GM12874 (cell line): ENCODE results near the gene UBE2C.

Experiments
- TF ChIP-seq, protein P1 (sequence below): IDR thresholded peaks from 2 replicates; pipeline ENCODE4 v1.5.1; 2011; ENCODE audit warnings: low read depth, mild to moderate bottlenecking, control low read depth, low read length, moderate library complexity; ENCODE audit not compliant: insufficient read depth

Gene UBE2C

DNA sequence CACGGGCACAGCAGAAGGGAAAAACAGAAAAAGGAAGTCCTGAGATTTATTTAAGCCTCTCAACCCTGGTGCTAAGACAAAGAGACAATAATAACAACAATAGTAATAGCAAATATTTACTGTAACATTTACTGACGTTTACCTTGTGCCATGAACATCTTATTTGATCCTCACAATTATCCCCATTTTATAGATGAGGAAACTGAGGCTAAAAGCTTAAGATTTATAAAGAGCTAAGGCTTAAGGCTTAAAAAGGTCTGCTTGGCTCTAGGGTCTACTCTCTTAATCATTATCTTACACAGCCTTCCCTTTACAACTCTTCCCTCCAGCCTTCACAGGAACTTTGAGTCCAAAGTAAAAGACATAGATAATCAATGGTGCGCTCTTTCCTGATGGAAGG lies 24.1 kb upstream of the UBE2C start:
- TF ChIP-seq, protein P1, sequence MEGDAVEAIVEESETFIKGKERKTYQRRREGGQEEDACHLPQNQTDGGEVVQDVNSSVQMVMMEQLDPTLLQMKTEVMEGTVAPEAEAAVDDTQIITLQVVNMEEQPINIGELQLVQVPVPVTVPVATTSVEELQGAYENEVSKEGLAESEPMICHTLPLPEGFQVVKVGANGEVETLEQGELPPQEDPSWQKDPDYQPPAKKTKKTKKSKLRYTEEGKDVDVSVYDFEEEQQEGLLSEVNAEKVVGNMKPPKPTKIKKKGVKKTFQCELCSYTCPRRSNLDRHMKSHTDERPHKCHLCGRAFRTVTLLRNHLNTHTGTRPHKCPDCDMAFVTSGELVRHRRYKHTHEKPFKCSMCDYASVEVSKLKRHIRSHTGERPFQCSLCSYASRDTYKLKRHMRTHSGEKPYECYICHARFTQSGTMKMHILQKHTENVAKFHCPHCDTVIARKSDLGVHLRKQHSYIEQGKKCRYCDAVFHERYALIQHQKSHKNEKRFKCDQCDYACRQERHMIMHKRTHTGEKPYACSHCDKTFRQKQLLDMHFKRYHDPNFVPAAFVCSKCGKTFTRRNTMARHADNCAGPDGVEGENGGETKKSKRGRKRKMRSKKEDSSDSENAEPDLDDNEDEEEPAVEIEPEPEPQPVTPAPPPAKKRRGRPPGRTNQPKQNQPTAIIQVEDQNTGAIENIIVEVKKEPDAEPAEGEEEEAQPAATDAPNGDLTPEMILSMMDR = no peak

DNA sequence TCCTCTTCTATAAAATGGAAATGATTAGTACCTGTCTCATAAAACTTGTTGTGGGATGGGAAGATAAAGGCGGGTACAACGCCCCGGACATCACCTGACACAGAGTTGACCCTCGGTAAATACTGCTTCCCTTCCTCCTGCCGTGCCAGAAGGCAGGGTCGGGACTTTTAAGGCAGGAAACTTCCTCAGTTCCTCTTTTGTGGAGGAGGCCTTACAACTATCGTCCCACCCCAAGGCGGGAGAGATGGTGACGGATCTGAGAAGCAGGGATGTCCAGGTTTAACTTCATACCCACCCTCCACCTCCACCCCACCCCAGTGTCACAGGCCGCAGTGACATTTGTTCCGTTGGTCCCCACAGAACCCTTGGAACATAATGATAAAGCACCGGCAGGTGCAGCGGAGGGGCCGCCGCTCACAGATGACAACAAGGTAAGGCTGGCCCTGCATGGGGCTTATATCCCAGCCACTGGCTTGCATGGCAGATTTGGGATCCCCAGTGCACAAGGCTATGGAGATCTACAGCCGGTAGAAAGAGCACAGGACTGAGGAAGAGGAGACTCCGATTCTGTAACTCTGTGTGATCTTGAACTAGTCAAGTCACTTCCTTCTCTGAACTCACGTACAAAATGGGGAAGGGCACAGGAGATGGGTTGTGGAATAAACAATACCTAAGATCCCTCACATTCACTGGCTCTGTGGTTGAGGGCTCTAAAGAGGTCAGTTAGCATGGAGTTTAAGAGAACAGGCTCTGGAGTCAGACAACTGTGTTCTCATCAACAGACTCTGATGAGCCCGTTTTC lies 19.9 kb upstream of the UBE2C start:
- TF ChIP-seq, protein P1 = no peak

DNA sequence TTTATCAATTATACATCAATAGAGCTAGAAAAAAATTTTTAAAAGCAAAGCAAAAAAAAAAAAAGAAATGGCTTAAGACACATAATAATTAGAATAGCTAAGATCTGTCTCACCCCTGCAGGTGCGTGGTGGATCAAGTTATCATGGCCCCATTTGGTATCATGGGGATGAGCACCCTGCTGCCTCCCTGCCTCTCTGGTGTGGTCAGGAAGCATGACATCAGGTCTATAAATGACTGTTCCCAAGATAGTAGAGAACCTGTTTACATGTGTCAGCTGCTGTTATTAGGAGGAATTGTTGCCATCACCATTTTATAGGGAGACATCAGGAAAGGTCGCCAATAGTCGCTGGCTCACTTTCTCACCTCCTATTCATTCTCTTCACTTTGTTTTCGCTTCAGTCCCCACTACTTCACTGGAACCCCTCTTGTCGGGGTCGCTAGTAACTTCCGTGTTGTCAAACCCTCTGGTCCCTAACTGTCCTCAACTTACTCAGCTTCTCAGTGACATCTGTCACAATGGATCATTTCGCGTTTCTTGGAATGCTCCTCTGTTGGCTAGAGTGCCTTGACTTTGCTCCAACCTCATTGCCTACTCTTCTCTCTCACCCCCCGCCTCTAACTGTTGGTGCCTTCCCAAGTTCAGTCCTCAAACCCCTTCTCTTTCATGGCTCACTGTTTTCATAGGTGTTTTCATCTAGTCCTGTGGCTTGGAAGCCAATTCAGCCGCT lies 15.9 kb upstream of the UBE2C start:
- TF ChIP-seq, protein P1 = no peak

DNA sequence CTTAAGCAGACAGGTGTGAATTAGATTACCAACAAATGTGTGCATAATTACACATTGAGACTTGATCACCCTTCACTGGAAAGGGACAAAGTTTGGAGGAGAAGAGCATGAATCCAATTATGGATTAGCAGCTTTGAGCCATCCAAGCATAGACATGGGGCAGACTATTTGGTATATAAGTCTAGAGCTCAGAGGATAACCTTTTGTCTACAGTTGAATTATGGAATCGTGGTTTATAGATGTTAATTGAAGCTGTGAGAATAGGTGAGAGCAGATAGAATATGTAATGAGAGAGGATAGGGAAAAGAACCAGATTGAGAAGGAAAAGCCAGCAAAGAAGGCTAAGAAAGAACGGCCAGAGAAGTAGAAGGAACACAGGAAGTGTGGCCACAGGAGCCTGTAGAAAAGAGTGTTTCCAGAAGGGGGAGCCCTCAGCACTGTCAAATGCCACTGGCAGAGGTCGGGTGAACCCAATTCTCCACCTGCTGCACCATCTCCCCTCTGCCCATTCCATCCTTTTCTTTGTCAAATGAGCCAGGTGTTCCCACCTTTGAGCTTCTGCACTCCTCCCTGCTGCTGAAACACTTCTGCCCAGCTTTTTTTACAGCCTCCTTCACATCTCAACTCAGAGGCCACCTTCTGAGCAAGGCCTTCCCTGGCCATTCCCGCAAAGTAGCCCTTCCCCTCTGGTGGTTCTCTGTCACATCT lies 13.4 kb upstream of the UBE2C start:
- TF ChIP-seq, protein P1 = peak; percentile 82

DNA sequence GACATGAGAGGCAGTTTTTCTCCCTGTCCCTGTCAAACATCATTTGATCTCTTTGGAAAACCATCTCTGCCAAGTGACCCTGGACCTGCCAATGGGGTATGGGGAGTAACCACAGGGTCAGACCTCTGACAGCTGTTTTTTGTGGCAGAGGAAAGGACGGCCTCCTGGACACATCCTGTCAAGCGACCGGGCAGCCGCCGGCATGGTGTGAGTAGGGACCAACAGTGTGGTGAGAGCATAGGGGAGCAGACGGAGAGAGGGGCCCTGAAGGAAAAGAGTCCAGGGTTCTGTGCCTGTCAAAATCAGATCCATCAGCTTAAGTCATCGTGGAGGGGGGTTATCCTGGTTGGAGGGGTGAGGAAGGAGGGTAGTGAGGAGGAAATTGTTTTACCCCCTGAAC lies 10.6 kb upstream of the UBE2C start:
- TF ChIP-seq, protein P1 = no peak

DNA sequence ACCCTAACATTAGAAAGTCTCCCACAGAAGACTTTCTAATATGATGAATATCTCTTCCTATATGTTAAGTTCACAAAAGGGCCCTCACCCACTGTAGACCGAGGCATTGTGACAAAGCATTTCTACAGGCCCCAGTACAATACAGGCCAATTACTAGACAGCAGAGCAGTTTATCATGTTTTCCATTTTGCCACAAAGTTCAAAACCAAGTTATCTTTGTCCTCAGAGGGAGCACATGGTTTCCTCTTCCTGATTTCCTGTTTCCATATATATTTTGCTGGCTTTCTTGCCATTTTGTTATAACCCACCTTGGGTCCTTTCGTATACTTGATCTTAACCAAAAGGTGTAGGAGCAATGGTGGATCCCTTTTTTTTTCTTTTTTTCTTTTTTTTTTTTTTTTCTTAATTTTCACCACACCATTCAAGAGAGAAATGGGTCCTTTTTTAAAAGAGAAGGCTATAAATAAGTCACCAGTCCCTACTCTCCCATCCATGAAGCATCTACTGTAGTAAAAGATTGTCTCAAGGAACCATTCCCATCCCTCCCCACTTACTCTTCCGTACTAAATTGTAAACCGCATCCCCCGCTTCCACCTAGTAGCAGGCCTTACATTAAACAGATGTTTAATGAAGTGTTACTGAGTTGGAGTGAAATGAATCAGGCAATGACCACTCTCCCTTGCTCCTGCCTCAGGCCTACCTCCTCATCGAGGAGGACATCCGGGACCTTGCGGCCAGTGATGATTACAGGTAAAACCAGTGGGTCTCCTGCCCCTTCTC lies 2.1 kb upstream of the UBE2C start:
- TF ChIP-seq, protein P1 = no peak
